K562 (cell line): ENCODE data around the gene VSIG2. TPM values are rescaled to one million over a fixed set of nuclear protein-coding genes. Genes with fewer than 3 reads are reported as not detected.

Source experiments
- ATAC-seq: fragments of 200-7000 bp; cut with Tn5 transposase; 3 replicates; pipeline ENCODE4 v1.9.1; 2020; ENCODE audit warnings: moderate library complexity
- BruUV-seq: library from RNA; stranded (reverse); fragments of 400-500 nt; replicated peaks from 2 replicates; lab custom pipeline; 2021; lab: Mats Ljungman, UMichigan
- CTCF ChIA-PET: fragments of 300-600 bp; formaldehyde crosslinking; extraction: SDS; loops from one replicate; lab custom pipeline; 2021; ENCODE audit warnings: low intra/inter-chr PET ratio; lab: Yijun Ruan, JAX
- POLR2A ChIA-PET: fragments of 300-600, 350-650 bp; sonication (Branson Sonifier 250); formaldehyde crosslinking; extraction: SDS; loops from one replicate; lab custom pipeline; 2021; ENCODE audit warnings: antibody characterized with exemption, inconsistent platforms; lab: Yijun Ruan, JAX
- DNase-seq, 4 experiments: peaks; one replicate each; pipeline versions ENCODE4 v3.0.0 to v3.0.0-alpha.2; 2011 to 2018; ENCODE audit warnings: low spot score in 3 of 4, mixed read lengths in 3 of 4; ENCODE audit errors: extremely low read depth in 1 of 4
- FAIRE-seq: peaks from 2 replicates; lab custom pipeline; 2011; peaks lifted over from hg19 to GRCh38; lab: Jason Lieb, UNC
- H2AFZ ChIP-seq: 2 replicates; pipeline ENCODE4 v1.6.0; 2011; ENCODE audit warnings: low read depth, low read length, control low read depth, inconsistent platforms
- H3K27ac ChIP-seq: fragments of 200-600 bp; 3 replicates; pipeline ENCODE4 v1.8.0; 2011; ENCODE audit warnings: low read depth, mild to moderate bottlenecking, control low read depth, inconsistent platforms, low read length, moderate library complexity, mixed read lengths; ENCODE audit errors: extremely low read depth
- H3K27me3 ChIP-seq, 2 experiments: fragments of 300-600 bp in 1 of 2; 2 replicates in 1 of 2; 3 replicates in 1 of 2; pipeline versions ENCODE4 v1.6.0 to v1.8.0; 2011; ENCODE audit warnings: inconsistent platforms in 2 of 2, low read length in 2 of 2, mild to moderate bottlenecking in 1 of 2, mixed read lengths in 1 of 2, moderate library complexity in 1 of 2; ENCODE audit not compliant: control insufficient read depth in 2 of 2, insufficient read depth in 2 of 2
- H3K36me3 ChIP-seq: fragments of 300-600 bp; 3 replicates; pipeline ENCODE4 v1.8.0; 2011; ENCODE audit warnings: mild to moderate bottlenecking, low read length, inconsistent platforms; ENCODE audit not compliant: control insufficient read depth, insufficient read depth
- H3K4me1 ChIP-seq, 2 experiments: fragments of 200-600 bp in 1 of 2; replicated peaks in 1 of 2; 2 replicates in 1 of 2; 3 replicates in 1 of 2; pipeline versions ENCODE4 v1.5.1 to v1.8.0; 2011; ENCODE audit warnings: inconsistent platforms in 2 of 2, low read length in 2 of 2, mild to moderate bottlenecking in 1 of 2, mixed read lengths in 1 of 2, moderate library complexity in 1 of 2; ENCODE audit not compliant: control insufficient read depth in 2 of 2, insufficient read depth in 2 of 2
- H3K4me2 ChIP-seq: 2 replicates; pipeline ENCODE4 v1.6.1; 2011; ENCODE audit warnings: low read length, control low read depth, inconsistent platforms, mixed read lengths; ENCODE audit not compliant: insufficient read depth
- H3K4me3 ChIP-seq: fragments of 200-600 bp; sonication (generic), shearing (Covaris generic); 2 replicates; pipeline ENCODE4 v1.5.1; 2016; ENCODE audit warnings: control low read depth, inconsistent platforms
- H3K79me2 ChIP-seq: fragments of 200-600 bp; 3 replicates; pipeline ENCODE4 v1.8.0; 2011; ENCODE audit warnings: low read length, inconsistent platforms; ENCODE audit not compliant: control insufficient read depth, insufficient read depth
- H3K9ac ChIP-seq, 2 experiments: 2 replicates each; pipeline versions ENCODE4 v1.6.0 to v1.6.1; 2011; ENCODE audit warnings: low read depth in 2 of 2, low read length in 2 of 2, control low read depth in 1 of 2, inconsistent platforms in 1 of 2, mild to moderate bottlenecking in 1 of 2, mixed read lengths in 1 of 2; ENCODE audit not compliant: insufficient read depth in 1 of 2
- H3K9me1 ChIP-seq: one replicate; pipeline ENCODE4 v1.6.0; 2011; ENCODE audit warnings: inconsistent platforms, mild to moderate bottlenecking, low read length, moderate library complexity; ENCODE audit not compliant: control insufficient read depth, insufficient read depth
- H3K9me3 ChIP-seq: replicated peaks from 2 replicates; pipeline ENCODE4 v1.5.1; 2011; ENCODE audit warnings: low read depth, low read length, inconsistent platforms; ENCODE audit not compliant: control insufficient read depth, insufficient read depth
- H4K20me1 ChIP-seq: replicated peaks from 2 replicates; pipeline ENCODE4 v1.6.1; 2011; ENCODE audit warnings: low read length, inconsistent platforms, mixed read lengths; ENCODE audit not compliant: control insufficient read depth, insufficient read depth
- ARID2 ChIP-seq: fragments of 450-650 bp; IDR thresholded peaks from 2 replicates; pipeline ENCODE4 v1.6.1; 2017; ENCODE audit warnings: antibody characterized with exemption, mild to moderate bottlenecking
- HDAC3 ChIP-seq: fragments of 450-650 bp; IDR thresholded peaks from 2 replicates; pipeline ENCODE4 v1.6.1; 2018; ENCODE audit warnings: borderline replicate concordance, mild to moderate bottlenecking, moderate library complexity; ENCODE audit not compliant: partially characterized antibody
- MAFF ChIP-seq: IDR thresholded peaks from 2 replicates; pipeline ENCODE4 v1.6.1; 2012; ENCODE audit warnings: low read length, improper control_type of control experiment
- WGBS: fragments of 100-300 bp; shearing (Covaris generic); methylation state at CpG from one replicate; pipeline ENCODE4 v1.1.6; 2016; ENCODE audit warnings: low coverage, mixed read lengths; ENCODE audit not compliant: insufficient coverage; ENCODE audit errors: missing lambda C conversion rate; 5-methylcytosine and 5-hydroxymethylcytosine counted together
- in situ Hi-C: fragments of 300-500 bp; cut with MboI; formaldehyde crosslinking; loops from 4 replicates; pipeline ENCODE4 v1.15.0; 2018; ENCODE audit warnings: inconsistent platforms, mixed read lengths
- intact Hi-C: fragments of 100-400 bp; cut with micrococcal nuclease; formaldehyde crosslinking; loops from 2 replicates; pipeline ENCODE4 v1.14.2; 2022
- polyA plus RNA-seq, 8 experiments: library from polyadenylated mRNA; depleted of rRNA in 4 of 8; stranded (reverse) in 5 of 8; unstranded in 3 of 8; fragments of >200 nt; fragmentation: Nextera tagmentation in 2 of 8; fragmentation: Illumina TruSeq in 1 of 8; extraction: Ambion mirVana in 2 of 8; extraction: Trizol in 1 of 8; gene quantifications; 2 replicates each; pipeline versions ENCODE4 v1.2.1 to v1.2.3, GENCODE V29; 2011 to 2014; ENCODE audit warnings: inconsistent platforms in 1 of 8, missing spikeins in 1 of 8
- total RNA-seq, 7 experiments: library from RNA; depleted of rRNA in 6 of 7; stranded (reverse); fragments of >200 nt in 6 of 7; fragmentation: Illumina TruSeq in 2 of 7; extraction: Trizol in 2 of 7; gene quantifications; 2 replicates each; pipeline versions ENCODE4 v1.2.1 to v1.2.3, GENCODE V29; 2011 to 2021; ENCODE audit warnings: low replicate concordance in 1 of 7
- TF ChIP-seq, protein P1 (sequence below): fragments of 450-650 bp; IDR thresholded peaks from 2 replicates; pipeline ENCODE4 v1.6.1; 2018; ENCODE audit not compliant: partially characterized antibody
- TF ChIP-seq, protein P2 (sequence below): sonication (generic); formaldehyde crosslinking; IDR thresholded peaks from 2 replicates; pipeline ENCODE4 v1.8.1; 2023; ENCODE audit warnings: mild to moderate bottlenecking, missing genetic modification reagents, moderate library complexity
- TF ChIP-seq, protein P3 (sequence below): sonication (generic); formaldehyde crosslinking; IDR thresholded peaks from 2 replicates; pipeline ENCODE4 v1.8.0; 2022; ENCODE audit warnings: mild to moderate bottlenecking, missing genetic modification reagents
- TF ChIP-seq, protein P4 (sequence below): fragments of 450-650 bp; conservative IDR thresholded peaks from 2 replicates; pipeline ENCODE4 v1.6.1; 2016; ENCODE audit warnings: missing genetic modification characterization, low read depth, mild to moderate bottlenecking, missing compliant biosample characterization, moderate library complexity

VSIG2 gene
- total and polyA plus RNA-seq, 9 of the 15 experiments (the other 6 are each of a cell fraction or from before 2014, with no cell fraction given): not detected

DNA sequence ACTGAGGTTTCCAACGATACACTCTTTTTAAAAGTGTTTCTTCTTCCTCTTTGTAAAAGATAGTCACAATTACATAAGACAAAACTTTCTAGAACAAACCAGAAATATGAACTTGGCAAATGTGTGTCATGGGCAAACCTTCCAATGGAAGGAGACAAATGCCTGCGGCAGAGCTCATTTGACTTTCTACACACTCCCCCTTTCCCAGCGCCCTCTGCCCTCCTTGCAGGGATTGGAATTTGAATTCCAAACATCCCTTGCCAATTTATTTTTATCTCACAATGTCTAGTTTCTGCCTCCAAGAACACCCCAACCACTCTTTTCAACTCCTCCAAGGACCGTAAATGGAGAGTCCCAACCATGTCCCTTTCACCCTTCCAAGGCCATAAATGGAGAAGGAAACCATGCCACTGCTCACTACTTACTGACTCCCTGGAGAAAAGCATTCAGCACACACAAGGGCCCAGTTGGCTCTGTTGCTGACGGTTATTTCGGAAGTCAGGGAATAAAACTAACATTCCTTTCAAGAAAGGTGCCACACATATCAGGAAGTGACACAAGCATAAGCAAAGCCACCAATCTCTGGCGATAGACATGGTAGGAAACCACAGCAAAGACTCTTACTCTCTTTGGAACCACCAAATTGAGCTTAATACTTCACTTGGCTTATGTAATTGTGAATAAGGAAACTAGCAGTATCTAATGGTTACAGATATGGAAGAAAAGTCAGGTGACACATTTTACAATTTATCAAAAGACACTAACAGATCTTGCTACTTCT, 25.0 kb upstream of the VSIG2 start:
- ATAC-seq: no peak
- Histone ChIP-seq H3K4me3 (no peak overlapping the region), H3K9ac (no peak overlapping the region), H4K20me1 (no peaks in the 10 kb centered on the region), H3K36me3 (no peaks in the 10 kb centered on the region), H3K9me3 (no peaks in the 10 kb centered on the region), H2AFZ (no peak overlapping the region), H3K4me2 (no peak overlapping the region), H3K4me1 (no peaks in the 10 kb centered on the region), H3K27ac (no peak overlapping the region), H3K79me2 (no peaks in the 10 kb centered on the region), H3K9me1 (no peaks in the 10 kb centered on the region), H3K27me3 (no peaks in the 10 kb centered on the region)
- in situ Hi-C loops (no loop called here), intact Hi-C loops (no loop called here)
- TF ChIP-seq HDAC3: no peak
- TF ChIP-seq, protein P1, sequence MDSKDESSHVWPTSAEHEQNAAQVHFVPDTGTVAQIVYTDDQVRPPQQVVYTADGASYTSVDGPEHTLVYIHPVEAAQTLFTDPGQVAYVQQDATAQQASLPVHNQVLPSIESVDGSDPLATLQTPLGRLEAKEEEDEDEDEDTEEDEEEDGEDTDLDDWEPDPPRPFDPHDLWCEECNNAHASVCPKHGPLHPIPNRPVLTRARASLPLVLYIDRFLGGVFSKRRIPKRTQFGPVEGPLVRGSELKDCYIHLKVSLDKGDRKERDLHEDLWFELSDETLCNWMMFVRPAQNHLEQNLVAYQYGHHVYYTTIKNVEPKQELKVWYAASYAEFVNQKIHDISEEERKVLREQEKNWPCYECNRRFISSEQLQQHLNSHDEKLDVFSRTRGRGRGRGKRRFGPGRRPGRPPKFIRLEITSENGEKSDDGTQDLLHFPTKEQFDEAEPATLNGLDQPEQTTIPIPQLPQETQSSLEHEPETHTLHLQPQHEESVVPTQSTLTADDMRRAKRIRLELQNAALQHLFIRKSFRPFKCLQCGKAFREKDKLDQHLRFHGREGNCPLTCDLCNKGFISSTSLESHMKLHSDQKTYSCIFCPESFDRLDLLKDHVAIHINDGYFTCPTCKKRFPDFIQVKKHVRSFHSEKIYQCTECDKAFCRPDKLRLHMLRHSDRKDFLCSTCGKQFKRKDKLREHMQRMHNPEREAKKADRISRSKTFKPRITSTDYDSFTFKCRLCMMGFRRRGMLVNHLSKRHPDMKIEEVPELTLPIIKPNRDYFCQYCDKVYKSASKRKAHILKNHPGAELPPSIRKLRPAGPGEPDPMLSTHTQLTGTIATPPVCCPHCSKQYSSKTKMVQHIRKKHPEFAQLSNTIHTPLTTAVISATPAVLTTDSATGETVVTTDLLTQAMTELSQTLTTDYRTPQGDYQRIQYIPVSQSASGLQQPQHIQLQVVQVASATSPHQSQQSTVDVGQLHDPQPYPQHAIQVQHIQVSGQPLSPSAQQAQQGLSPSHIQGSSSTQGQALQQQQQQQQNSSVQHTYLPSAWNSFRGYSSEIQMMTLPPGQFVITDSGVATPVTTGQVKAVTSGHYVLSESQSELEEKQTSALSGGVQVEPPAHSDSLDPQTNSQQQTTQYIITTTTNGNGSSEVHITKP: no peak
- TF ChIP-seq ARID2: no peak
- TF ChIP-seq, protein P2, sequence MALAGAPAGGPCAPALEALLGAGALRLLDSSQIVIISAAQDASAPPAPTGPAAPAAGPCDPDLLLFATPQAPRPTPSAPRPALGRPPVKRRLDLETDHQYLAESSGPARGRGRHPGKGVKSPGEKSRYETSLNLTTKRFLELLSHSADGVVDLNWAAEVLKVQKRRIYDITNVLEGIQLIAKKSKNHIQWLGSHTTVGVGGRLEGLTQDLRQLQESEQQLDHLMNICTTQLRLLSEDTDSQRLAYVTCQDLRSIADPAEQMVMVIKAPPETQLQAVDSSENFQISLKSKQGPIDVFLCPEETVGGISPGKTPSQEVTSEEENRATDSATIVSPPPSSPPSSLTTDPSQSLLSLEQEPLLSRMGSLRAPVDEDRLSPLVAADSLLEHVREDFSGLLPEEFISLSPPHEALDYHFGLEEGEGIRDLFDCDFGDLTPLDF (CRISPR knock-in tag): no peak
- TF ChIP-seq, protein P3, sequence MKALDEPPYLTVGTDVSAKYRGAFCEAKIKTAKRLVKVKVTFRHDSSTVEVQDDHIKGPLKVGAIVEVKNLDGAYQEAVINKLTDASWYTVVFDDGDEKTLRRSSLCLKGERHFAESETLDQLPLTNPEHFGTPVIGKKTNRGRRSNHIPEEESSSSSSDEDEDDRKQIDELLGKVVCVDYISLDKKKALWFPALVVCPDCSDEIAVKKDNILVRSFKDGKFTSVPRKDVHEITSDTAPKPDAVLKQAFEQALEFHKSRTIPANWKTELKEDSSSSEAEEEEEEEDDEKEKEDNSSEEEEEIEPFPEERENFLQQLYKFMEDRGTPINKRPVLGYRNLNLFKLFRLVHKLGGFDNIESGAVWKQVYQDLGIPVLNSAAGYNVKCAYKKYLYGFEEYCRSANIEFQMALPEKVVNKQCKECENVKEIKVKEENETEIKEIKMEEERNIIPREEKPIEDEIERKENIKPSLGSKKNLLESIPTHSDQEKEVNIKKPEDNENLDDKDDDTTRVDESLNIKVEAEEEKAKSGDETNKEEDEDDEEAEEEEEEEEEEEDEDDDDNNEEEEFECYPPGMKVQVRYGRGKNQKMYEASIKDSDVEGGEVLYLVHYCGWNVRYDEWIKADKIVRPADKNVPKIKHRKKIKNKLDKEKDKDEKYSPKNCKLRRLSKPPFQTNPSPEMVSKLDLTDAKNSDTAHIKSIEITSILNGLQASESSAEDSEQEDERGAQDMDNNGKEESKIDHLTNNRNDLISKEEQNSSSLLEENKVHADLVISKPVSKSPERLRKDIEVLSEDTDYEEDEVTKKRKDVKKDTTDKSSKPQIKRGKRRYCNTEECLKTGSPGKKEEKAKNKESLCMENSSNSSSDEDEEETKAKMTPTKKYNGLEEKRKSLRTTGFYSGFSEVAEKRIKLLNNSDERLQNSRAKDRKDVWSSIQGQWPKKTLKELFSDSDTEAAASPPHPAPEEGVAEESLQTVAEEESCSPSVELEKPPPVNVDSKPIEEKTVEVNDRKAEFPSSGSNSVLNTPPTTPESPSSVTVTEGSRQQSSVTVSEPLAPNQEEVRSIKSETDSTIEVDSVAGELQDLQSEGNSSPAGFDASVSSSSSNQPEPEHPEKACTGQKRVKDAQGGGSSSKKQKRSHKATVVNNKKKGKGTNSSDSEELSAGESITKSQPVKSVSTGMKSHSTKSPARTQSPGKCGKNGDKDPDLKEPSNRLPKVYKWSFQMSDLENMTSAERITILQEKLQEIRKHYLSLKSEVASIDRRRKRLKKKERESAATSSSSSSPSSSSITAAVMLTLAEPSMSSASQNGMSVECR (CRISPR knock-in tag): no peak
- no peak for TF ChIP-seq MAFF
- TF ChIP-seq, protein P4, sequence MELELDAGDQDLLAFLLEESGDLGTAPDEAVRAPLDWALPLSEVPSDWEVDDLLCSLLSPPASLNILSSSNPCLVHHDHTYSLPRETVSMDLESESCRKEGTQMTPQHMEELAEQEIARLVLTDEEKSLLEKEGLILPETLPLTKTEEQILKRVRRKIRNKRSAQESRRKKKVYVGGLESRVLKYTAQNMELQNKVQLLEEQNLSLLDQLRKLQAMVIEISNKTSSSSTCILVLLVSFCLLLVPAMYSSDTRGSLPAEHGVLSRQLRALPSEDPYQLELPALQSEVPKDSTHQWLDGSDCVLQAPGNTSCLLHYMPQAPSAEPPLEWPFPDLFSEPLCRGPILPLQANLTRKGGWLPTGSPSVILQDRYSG (tag): no peak
- DNase-seq: no peak
- ChIA-PET POLR2A (no interaction called here), CTCF (no interaction called here)
- BruUV-seq: no TSS peak
- no peak for FAIRE-seq
- 82% methylated on average over 7 of the region's 7 CpGs for WGBS
